GM12874 (cell line): ENCODE results near the gene BATF2.

Experiments used
- CTCF ChIP-seq: IDR thresholded peaks from 2 replicates; pipeline ENCODE4 v1.5.1; 2011; ENCODE audit warnings: low read depth, mild to moderate bottlenecking, control low read depth, low read length, moderate library complexity; ENCODE audit not compliant: insufficient read depth

The BATF2 gene

GRCh38 chr11:64996710-64997380 lies at the start of gene BATF2:
Gene BATF2 (minus strand): TSS chr11:64996971. CDS start chr11:64996914, 57 bp downstream.
- peak; percentile 37; the same call in 1 of the 2 replicates for TF ChIP-seq CTCF

GRCh38 chr11:65045728-65046127 lies 49.0 kb upstream of the BATF2 start:
- TF ChIP-seq CTCF: no peak

GRCh38 chr11:65045061-65045460 lies 48.3 kb upstream of the BATF2 start:
- no peak for TF ChIP-seq CTCF

GRCh38 chr11:65043881-65044501 lies 47.2 kb upstream of the BATF2 start:
- no peak for TF ChIP-seq CTCF

GRCh38 chr11:65042891-65043290 lies 46.1 kb upstream of the BATF2 start:
- no peak for TF ChIP-seq CTCF

GRCh38 chr11:65040847-65041622 lies 44.3 kb upstream of the BATF2 start, which contains the start of gene SAC3D1:
Gene SAC3D1 (plus strand): TSS chr11:65041210. CDS start chr11:65041293, 83 bp downstream.
- no peak for TF ChIP-seq CTCF

GRCh38 chr11:65040520-65040846 lies 43.7 kb upstream of the BATF2 start:
- no peak for TF ChIP-seq CTCF
